Body of pancreas (tissue), 4 donors: ENCODE measurements around the gene OTOGL.

Experiments
- CTCF ChIP-seq, 7 experiments: fragments of 450-650 bp in 4 of 7; fragments of 200-600 bp in 3 of 7; sonication (generic) in 3 of 7; IDR thresholded peaks; one replicate each; pipeline ENCODE4 v1.5.1; 2016 to 2019; ENCODE audit warnings: antibody characterized with exemption in 7 of 7
- POLR2A ChIP-seq, 3 donors: fragments of 450-650 bp; IDR thresholded peaks; one replicate each; pipeline ENCODE4 v1.6.1; 2016; ENCODE audit warnings: antibody characterized with exemption in 3 of 3, mild to moderate bottlenecking in 2 of 3

DNA sequence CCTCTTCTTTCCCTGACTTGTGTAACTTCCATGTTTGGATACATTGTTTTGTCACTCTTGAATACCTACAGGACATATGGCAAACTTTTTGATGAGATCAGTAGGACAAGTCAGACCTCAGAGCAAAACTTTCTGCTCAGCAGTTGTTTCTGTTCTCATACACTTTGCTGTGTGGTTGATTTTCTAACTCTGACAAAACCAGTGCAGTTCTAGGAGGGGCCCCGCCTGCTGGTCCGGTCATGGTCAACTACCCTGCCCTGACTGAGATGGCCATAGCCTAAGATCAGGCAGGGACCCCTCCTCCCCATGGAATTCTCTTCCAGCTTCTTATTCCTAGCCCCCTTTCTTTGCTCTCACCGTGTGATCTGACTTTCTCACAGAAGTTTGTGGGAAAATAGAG is 92.8 kb downstream of the OTOGL start:
- TF ChIP-seq POLR2A (IDR thresholded peaks at IDR 0.05): no peak
- no peak for TF ChIP-seq CTCF (IDR thresholded peaks at IDR 0.05)
